GM18520 (cell line): ENCODE results near the gene LSM4.
A peak's percentile ranks its signal among the peaks of the same experiment; 100 is the strongest.

Experiments
- ATAC-seq: cut with Tn5 transposase; IDR thresholded peaks from one replicate; pipeline ENCODE4 v1.9.1; 2021; ENCODE audit not compliant: unreplicated experiment

Gene LSM4

GRCh38 chr19:18292810-18293641 is 29.9 kb downstream of the LSM4 start:
- no peak for ATAC-seq

- no peak for ATAC-seq
Observed at GRCh38 chr19:18292462-18292809, 30.4 kb downstream of the LSM4 start.

GRCh38 chr19:18291590-18292461 is 31.1 kb downstream of the LSM4 start:
- no peak for ATAC-seq

- ATAC-seq = no peak
Observed at GRCh38 chr19:18291019-18291524, 31.8 kb downstream of the LSM4 start.

- ATAC-seq = peak; percentile 48
Observed at GRCh38 chr19:18290302-18291018, 32.4 kb downstream of the LSM4 start.

- ATAC-seq = no peak
Observed at GRCh38 chr19:18289471-18290301, 33.2 kb downstream of the LSM4 start.

GRCh38 chr19:18287836-18288772 is 34.8 kb downstream of the LSM4 start:
- ATAC-seq = no peak

GRCh38 chr19:18286973-18287635 is 35.8 kb downstream of the LSM4 start:
- ATAC-seq = no peak

GRCh38 chr19:18284712-18285360 is 38.0 kb downstream of the LSM4 start:
- no peak for ATAC-seq

GRCh38 chr19:18283338-18283737 is 39.5 kb downstream of the LSM4 start:
- ATAC-seq = no peak

GRCh38 chr19:18282788-18283141 is 40.1 kb downstream of the LSM4 start:
- no peak for ATAC-seq

GRCh38 chr19:18282021-18282787 is 40.7 kb downstream of the LSM4 start:
- no peak for ATAC-seq

GRCh38 chr19:18281082-18282020 is 41.5 kb downstream of the LSM4 start, which contains the start of gene JUND:
JUND (minus strand) TSS chr19:18281622; CDS start chr19:18281484, 138 bp downstream.
- ATAC-seq = peak; percentile 59

- ATAC-seq = peak; percentile 10
Observed at GRCh38 chr19:18280247-18281081, 42.4 kb downstream of the LSM4 start.

GRCh38 chr19:18279516-18280246 is 43.2 kb downstream of the LSM4 start:
- no peak for ATAC-seq
